GM18526 (cell line): ENCODE measurements around the gene KIAA0753.

Source experiments
- POLR2A ChIP-seq: IDR thresholded peaks from 3 replicates; pipeline ENCODE4 v1.6.1; 2011; ENCODE audit not compliant: insufficient read length; ENCODE audit errors: extremely low read depth

KIAA0753 gene

DNA sequence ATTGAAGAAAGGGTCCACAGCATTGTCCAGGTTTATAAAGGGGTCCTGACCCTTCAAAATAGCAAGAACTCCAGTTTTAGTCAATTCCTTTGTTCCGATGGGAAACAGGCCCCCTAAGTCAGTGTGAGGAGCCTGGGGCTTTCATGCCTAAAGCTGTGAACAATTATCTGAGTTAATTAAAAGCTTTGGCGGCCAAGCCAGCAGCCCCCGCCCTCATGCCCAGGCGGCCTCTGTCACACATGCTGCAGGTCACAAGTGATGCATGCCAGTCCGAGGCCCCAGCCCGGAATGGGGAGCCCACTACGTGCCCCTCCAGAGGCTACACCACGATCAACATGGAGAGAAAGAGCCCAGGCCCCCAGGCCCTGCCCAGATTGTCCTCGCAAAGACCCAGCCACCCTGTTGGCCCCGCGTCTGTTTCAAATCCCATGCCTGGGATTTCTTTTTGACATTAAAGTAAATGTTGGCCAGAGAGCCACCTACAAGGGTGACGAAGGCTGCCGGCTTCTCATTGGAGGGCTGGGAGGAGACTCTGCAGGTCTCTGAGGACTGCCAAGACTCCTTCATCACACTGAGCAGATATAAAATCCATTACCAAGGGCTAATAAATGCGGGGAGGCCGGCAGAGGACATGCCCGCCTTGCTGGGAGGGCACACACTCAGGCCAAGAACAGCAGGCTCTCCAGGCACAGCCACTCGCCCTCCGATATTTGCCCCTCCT, 69.6 kb downstream of the KIAA0753 start:
- TF ChIP-seq POLR2A: no peak

DNA sequence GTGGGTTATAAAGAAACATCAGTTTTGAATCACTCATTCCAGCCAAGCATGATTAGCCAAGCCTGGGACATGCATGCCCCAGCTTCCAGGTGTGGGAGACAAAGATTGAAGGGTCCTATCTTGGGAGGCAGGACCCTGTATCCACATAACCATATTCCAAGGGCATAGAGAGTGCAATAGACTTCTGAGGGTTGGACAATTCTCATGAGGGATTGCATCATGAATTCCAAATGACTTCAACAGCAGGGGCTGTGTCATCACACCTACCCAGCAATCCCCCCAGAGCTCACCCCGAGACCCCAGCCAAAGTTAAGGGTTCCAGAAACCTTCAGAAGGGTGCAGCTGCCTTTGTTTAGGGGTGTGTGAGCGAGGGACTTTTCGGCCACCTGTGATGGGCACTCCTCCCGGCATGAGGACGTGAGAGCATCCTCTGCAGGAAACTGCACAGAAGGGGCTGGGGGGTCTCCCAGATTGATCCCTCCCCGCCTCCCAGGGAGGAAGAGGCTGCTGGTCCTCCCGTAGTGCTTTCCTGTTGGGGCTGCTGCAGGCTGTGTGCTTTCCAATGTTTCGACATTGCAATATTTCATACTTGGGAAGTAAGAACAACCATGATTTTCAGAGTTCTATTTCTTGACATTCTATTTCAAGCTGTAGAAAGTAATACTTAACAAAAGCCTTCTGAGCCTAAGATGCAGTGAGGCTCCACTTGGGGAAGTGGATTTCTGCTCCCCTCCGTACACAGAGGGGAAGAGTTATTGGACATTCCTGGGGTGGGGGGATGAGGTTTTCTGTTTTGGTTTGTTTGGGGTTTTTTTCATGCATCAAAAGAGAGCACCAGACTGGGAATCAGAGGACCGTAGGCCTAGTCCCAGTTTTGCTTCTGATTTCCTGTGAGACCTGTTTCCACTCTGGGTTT, 70.9 kb downstream of the KIAA0753 start:
- no peak for TF ChIP-seq POLR2A

DNA sequence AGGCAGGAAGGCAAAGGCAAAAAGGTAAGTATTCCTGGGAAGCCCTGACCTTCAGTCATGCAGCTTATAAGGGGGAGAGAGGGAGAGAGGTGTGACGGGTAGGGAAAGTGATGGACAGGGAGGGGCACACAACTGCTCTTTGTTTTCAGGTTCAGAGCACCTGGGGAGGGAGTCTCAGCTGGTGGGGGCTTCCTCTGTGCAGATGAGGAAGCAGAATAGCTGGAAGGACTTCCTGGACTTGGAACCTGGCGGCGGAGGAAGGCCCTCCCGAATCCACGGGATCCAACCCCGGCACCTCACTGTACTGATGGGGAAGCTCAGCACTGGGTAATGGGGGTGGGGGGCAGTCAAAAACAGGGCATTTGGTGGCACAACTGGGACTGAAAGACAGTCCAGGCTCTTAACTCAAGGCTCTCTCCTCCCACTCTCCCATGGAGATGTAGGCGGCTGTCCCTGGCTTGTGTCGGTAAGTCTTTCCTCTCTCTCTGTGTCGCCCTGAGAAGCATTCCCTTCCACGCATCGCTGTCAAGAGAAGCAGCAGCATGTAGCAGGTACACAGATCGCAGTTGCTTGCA, 72.2 kb downstream of the KIAA0753 start:
- no peak for TF ChIP-seq POLR2A

DNA sequence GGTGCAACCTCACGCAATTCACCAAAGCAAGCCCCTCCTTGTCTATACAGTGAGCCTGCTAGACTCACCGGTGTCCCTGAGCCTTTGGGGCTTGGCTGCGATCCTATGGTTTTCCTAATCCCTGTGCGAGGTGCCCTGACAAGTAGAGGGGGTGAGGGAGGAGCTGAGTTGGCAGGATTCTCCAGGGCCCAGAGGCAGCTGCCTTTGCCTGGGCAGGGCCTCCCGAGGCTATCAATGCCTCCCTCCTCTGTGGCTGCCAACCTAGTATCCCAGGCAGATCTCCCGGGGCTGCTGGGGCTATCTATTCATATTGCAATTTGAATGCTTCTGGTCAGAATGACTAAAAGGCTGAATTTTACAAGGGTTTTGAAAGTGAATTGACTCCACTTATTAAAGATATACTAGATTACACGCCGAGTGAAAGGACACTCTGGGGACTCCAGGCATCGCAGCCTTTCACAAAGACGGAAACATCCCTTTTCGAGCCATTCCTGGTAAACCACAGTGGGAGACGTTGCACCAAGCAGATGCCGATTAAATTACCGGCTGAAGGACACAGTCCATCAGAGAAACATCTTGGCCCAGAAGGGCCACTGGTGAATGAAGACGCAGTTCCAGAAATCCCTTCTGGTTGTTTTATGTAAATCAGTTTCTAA, 72.9 kb downstream of the KIAA0753 start:
- TF ChIP-seq POLR2A: no peak

DNA sequence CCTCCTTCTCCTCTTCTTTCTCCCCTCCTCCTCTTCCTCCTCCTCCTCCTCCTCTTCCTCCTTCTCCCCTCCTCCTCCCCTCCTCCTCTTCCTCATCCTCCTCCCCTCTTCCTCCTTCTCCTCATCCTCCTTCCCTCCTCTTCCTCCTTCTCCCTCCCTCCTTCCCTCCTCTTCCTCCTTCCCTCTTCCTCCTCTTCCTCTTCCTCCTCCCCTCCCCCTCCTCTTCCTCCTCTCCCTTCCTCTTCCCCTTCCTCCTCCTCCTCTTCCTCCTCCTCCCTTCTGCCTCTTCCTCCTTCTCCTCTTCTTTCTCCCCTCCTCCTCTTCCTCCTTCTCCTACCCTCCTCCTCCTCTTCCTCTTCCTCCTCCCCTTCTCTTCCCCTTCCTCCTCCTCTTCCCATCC, 79.1 kb downstream of the KIAA0753 start:
- no peak for TF ChIP-seq POLR2A

DNA sequence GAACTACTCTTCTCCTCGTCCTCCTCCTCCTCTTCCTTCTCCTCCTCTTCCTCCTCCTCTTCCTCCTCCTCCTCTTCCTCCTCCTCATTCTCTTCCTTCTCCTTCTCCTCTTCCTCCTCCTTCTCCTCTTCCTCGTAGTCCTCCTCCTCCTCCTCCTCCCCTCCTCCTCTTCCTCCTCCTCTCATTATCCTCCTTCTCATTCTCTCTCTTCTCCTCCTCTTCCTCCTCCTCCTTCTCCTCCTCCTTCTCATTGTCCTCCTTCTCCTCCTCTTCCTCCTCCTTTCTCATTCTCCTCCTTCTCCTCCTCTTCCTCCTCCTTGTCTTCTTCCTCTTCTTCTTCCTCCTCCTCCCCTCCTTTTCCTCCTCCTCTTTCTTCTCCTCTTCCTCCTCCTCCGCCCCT, 80.0 kb downstream of the KIAA0753 start:
- TF ChIP-seq POLR2A: no peak

DNA sequence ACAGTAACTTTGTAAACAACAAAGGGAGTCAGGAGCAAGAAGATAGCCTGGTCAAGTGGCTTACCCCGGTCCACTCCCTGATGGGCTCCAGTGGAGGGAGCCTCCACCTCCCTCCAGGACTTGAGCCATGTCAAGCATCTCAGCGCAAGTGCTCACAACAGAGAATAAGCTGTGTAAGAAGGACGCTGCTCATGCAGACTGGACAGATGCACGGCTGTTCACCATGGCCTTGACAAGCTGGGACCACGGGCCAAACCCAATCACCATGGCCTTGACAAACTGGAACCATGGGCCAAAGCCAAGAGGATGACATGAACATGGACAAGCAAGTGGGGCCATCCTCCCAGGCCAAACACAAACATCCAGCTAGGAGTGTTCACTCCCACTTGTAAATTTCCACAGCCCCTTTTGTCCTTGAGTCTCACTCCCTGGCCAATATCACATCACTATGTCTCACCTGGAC, 80.7 kb downstream of the KIAA0753 start:
- no peak for TF ChIP-seq POLR2A

DNA sequence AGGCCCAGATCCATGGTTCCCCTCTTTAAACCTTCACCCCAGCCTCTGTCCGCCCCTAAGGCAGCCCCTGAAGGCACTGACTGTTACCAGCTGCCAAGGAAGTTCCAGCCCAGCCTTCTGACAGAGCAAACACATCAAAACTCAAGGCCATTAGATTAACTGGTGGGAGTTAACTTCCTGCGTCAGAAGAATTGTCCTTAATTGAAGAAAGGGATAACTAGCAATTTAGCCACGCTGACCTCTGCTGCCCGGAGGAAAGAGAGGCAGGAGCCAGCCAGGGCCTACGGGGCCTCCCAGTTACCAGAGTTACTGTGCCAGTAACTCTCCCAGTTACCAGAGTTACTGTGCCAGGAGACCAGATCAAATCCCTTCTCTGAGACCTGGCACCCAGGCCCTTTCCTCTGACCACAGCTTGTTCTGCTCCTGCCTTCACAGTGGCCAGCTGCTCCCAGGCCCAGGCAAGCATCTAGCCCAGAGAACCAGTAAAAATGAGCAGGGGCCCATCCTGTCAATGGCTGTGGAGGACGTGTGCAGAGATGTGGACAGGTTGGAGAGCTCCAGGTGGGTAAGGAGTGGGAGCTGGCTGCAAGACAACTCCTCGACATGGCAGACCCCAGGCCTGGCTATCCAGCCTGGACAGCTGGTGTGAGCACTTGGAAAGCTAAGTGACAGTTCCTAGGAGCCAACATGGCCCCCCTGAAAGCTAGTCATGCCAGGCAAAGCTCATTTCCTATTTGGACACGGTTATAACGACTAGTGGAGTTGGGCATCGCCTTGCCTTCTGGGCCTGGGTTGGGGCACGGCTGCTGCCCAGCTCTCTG, 81.4 kb downstream of the KIAA0753 start:
- TF ChIP-seq POLR2A: no peak

DNA sequence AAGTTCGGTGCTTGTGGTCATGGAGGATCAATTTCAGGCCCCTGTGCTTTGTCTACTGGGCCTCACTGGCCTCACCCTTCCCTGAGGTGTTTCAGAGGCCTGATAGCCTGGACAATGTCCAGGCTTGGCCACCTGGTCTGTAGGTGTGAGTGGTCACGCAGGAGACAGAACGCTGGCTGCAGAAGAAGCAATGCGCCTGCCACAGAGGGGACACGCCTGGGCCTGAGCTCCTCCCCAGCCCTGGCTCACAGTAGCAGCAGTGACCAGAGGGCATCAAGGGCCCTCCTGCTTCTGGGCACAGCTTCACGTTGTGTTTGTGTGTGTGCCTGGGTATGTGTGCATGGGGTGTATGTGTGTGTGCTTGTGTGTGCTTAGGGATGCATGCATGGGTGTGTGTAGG, 82.2 kb downstream of the KIAA0753 start:
- TF ChIP-seq POLR2A: no peak

DNA sequence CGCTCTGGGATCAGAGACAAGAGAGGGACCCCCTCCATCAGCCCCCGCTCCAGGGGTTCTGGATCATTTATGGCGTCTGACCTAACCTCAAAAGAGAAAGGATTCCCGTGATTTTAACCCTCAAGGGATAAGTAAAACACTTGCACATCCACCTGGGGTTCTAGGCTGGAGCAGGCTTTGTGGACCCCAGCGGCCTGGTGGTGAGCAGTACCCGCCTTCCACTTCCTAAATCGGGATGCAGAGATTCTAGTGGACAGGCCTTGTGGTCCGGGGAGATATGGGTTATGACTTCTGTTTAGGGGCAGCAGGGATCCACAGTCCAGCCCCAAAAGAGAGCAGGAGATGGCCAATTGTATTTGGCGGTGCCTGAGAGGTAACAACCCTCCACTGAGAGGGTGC, 83.5 kb downstream of the KIAA0753 start:
- no peak for TF ChIP-seq POLR2A

DNA sequence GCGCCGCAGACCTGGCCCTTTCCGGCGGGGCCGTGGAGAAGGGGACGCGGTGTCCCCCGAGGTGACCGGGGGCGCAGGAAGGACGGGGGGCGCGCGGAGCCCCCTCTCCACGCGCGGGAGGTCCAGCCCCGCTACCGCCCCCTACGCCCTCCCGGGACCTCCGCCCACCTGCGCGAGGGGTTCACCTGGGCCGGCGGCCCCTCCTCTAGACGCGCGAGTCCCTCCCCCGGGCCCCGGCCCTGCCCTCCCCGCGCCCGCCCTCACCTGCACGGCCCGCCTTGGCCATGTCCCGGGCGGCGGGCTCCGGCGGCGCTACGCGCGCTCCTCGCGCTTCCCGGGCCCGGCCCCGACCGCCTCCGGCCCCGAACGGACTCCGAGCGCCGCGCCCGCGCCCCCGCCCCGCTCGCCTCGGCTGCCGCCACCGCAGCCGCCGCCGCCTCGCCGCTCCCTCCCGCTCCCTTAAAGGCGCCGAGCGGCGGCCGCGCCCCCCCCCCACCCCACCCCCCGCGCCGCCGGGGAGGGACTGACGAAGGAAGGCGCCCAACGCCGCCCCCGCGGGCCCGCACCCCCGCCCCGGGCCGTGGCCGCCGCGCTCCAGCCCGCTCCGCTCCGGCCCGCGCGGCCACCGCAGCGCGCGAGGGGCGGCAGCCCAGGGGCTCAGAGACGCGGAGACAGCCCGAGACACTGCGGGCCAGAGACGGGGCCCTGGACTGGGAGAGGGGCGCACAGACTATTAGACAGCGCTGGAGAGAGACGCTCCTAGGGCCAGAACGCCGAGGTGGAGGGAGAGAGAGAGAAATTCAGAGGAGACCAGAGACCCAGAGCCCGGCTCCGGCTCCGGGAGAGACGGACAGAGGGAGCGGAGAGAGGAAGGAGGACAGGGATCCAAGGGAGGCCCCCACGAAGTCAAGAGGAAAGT, 84.1 kb downstream of the KIAA0753 start, which contains the start of gene PITPNM3:
Gene PITPNM3, minus strand, starts transcription at position 435 of the 919 bp plus-strand sequence. Its CDS starts 149 bp downstream, at position 286.
- no peak for TF ChIP-seq POLR2A

DNA sequence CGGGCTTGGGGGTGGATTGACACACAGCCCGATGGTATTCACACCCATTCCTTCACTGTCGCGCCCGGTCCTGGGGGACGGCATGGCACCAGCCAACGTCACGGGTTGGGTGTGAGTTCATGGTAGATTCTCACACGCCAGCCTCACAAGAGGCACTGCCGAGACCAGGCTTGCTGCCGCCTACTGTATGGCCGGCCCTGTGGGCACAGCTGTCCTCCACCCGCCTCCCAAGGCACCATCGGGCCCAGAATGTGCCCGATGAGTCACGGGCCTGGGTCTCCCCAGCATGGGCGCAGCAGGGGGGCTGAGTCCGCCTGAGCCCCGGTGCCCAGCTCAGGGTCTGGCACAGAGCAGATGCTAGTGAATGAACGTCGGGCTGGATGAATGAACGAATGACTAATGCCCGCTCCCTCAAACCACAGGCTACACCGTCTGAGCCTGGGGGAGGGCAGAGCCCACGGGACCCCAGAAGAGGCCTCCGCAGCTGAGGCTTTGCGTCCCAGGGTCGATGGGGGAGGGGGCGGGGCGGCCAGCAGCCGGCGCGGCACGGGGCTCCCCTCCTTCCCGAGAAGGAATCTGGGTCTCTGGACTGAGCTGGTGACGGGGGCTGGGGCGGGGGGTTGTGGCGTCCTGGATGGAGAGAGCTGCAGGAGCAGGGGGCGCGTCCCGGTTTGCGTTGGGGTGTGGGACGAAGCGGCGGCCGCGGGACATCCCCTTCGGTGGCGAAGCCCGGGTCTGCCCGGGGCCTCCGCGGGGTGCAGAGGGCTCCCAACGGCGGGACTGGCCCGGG, 85.0 kb downstream of the KIAA0753 start:
- TF ChIP-seq POLR2A: no peak

DNA sequence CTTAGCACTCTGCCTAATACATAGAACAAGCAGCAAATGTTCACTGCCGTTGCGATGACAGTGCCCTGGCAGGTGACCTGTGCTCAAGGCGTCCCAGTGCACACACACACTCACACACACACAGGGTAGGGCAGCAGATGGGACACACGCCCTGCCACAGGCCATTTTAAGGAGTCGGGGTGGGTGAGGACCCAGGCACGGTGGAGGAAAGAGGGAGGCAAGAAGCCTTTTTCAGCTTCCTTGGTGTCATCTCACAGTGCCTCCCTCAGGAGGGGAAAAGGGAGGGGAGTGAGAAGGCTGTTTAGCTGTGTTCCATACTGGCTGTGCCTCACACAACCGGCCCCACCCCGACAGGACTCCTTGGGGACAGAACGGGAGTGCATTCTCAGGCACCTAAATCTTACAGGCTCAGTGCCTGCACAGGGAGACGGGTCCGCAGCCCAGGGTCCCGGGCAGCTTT, 85.6 kb downstream of the KIAA0753 start:
- no peak for TF ChIP-seq POLR2A

DNA sequence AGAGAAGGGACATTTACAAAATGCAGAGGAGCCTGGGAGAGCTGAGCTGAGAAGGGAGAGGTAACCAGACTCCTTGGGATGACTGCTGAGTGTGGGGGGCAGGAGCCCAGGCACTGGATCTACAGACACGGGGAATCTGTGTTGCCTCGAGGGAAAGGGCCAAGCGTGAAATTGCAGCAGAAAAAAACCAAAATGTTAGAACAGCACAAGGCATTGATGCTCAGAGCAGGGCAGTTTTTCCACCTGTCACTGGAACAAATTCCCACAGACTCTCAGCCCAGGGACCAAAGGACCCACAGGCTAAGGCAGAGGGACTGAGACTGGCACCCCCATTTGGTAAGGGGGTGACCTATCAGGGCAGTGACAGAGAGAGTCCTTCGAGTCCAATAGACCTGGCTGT, 86.2 kb downstream of the KIAA0753 start:
- TF ChIP-seq POLR2A: no peak
